Esophagus squamous epithelium (tissue), 5 donors: ENCODE results near the gene MYO9A. TPM values are rescaled to one million over a fixed set of nuclear protein-coding genes. Genes with fewer than 3 reads are reported as not detected.
A peak's percentile ranks its signal among the peaks of the same experiment; 100 is the strongest.

Experiments
- DNase-seq: peaks from one replicate; lab custom pipeline; 2025; lab: John Stamatoyannopoulos, UW
- H3K27ac ChIP-seq, 4 donors: fragments of 200-600 bp; sonication (generic); one replicate each; pipeline ENCODE4 v1.5.1; 2016 to 2019; ENCODE audit warnings: mild to moderate bottlenecking in 1 of 4
- H3K27me3 ChIP-seq, 4 donors: fragments of 200-600 bp; sonication (generic); 1 replicate in 3 of 4; 2 replicates in 1 of 4; pipeline versions ENCODE4 v1.5.1 to v1.6.0; 2017 to 2021; ENCODE audit warnings: antibody characterized with exemption in 1 of 4
- H3K36me3 ChIP-seq, 3 donors: fragments of 200-600 bp; sonication (generic); one replicate each; pipeline ENCODE4 v1.5.1; 2016 to 2019
- H3K4me1 ChIP-seq, 3 donors: fragments of 200-600 bp; sonication (generic); one replicate each; pipeline ENCODE4 v1.5.1; 2017 to 2019
- H3K4me3 ChIP-seq, 4 donors: fragments of 200-600 bp; sonication (generic); 1 replicate in 3 of 4; 2 replicates in 1 of 4; pipeline ENCODE4 v1.5.1; 2016 to 2019; ENCODE audit warnings: mild to moderate bottlenecking in 2 of 4, moderate library complexity in 1 of 4
- H3K9me3 ChIP-seq, 3 donors: fragments of 200-600 bp; sonication (generic); one replicate each; pipeline ENCODE4 v1.5.1; 2016 to 2019
- POLR2A ChIP-seq, 4 donors: fragments of 450-650 bp; IDR thresholded peaks; one replicate each; pipeline ENCODE4 v1.6.1; 2017; ENCODE audit warnings: antibody characterized with exemption in 4 of 4, mild to moderate bottlenecking in 4 of 4, moderate library complexity in 3 of 4
- WGBS, 2 donors: methylation state at CpG; one replicate each; pipeline ENCODE4 v1.1.5; 2018; 5-methylcytosine and 5-hydroxymethylcytosine counted together
- intact Hi-C: fragments of 100-400 bp; cut with DNase I; formaldehyde crosslinking; loops from one replicate; pipeline ENCODE4 v1.15.0; 2022
- total RNA-seq, 4 donors: library from RNA; depleted of rRNA; stranded (reverse); fragments of >200 nt; gene quantifications; one replicate each; pipeline ENCODE4 v1.1.0, GENCODE V29; 2016
- TF ChIP-seq, protein P1 (sequence below), 6 experiments: fragments of 450-650 bp in 4 of 6; fragments of 200-600 bp in 2 of 6; sonication (generic) in 2 of 6; IDR thresholded peaks; one replicate each; pipeline ENCODE4 v1.5.1; 2016 to 2019; ENCODE audit warnings: antibody characterized with exemption in 6 of 6, mild to moderate bottlenecking in 4 of 6, moderate library complexity in 4 of 6
- donor health status: DM: yes; HTN: yes; CAD: no.

The MYO9A gene, protein sequence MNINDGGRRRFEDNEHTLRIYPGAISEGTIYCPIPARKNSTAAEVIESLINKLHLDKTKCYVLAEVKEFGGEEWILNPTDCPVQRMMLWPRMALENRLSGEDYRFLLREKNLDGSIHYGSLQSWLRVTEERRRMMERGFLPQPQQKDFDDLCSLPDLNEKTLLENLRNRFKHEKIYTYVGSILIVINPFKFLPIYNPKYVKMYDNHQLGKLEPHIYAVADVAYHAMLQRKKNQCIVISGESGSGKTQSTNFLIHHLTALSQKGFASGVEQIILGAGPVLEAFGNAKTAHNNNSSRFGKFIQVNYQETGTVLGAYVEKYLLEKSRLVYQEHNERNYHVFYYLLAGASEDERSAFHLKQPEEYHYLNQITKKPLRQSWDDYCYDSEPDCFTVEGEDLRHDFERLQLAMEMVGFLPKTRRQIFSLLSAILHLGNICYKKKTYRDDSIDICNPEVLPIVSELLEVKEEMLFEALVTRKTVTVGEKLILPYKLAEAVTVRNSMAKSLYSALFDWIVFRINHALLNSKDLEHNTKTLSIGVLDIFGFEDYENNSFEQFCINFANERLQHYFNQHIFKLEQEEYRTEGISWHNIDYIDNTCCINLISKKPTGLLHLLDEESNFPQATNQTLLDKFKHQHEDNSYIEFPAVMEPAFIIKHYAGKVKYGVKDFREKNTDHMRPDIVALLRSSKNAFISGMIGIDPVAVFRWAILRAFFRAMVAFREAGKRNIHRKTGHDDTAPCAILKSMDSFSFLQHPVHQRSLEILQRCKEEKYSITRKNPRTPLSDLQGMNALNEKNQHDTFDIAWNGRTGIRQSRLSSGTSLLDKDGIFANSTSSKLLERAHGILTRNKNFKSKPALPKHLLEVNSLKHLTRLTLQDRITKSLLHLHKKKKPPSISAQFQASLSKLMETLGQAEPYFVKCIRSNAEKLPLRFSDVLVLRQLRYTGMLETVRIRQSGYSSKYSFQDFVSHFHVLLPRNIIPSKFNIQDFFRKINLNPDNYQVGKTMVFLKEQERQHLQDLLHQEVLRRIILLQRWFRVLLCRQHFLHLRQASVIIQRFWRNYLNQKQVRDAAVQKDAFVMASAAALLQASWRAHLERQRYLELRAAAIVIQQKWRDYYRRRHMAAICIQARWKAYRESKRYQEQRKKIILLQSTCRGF (N-terminal part only)
- 10 to 100 TPM; 18.2 to 62.0 (median 35.0) TPM for total RNA-seq

DNA sequence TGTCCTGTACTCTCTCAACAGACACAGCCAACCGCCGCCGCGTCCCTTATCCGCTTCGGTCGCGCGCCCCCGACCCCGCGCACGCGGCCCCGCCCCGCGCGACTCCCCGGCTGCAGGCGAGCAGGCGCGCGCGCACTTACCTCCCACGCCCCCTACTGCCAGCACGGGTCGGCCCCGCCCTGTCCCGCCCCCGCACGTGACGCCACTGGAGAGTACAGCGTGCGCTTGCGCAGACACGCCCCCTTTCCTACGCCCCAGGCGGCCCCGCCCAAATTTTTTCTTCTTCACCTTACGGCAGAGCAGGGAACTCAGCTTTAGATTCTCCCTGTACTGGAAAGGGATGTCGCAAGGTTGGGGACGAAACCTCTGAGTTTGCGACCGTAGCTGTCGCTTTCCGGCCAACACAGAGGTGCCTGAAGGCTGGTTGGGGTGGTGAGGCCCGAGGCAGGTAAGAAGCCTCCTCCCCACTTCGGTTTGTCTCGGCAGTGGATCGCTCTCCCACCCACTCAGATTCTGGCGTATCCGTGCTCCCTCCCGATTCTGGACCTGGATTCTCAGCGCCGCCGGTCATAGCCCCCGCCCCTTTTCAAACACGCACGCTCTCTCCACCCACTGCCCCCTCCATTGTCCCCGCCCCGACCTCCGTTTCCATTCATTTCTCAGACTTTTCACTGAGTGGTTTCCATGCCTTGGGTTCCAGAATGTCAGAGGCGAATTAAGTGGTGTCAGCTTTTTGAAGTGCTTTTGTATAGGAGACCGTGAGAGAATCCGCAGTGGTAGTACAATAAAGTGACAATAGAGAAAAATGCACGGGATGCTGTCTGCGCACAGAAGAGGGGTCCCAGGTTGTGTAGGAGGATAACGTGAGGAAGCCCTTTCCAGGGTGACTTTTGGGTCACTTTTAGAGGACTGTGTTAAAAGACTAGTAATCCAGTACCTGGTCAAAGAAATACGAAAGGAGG is at the start of gene MYO9A, which contains the start of gene SENP8:
Gene MYO9A (minus strand): TSS at position 134 of the 962 bp plus-strand sequence. CDS start 71,587 bp downstream, outside the sequence.
Gene SENP8 (plus strand): TSS at position 387 of the 962 bp plus-strand sequence. CDS start 21,221 bp downstream, outside the sequence.
- H3K27me3 ChIP-seq: no peaks in the 10 kb centered on the region
- H3K4me3 ChIP-seq: peak within 1 kb of the TSS; percentile 82 to 94 (median 92)
- no peaks in the 10 kb centered on the region for H3K36me3 ChIP-seq
- TF ChIP-seq, protein P1, sequence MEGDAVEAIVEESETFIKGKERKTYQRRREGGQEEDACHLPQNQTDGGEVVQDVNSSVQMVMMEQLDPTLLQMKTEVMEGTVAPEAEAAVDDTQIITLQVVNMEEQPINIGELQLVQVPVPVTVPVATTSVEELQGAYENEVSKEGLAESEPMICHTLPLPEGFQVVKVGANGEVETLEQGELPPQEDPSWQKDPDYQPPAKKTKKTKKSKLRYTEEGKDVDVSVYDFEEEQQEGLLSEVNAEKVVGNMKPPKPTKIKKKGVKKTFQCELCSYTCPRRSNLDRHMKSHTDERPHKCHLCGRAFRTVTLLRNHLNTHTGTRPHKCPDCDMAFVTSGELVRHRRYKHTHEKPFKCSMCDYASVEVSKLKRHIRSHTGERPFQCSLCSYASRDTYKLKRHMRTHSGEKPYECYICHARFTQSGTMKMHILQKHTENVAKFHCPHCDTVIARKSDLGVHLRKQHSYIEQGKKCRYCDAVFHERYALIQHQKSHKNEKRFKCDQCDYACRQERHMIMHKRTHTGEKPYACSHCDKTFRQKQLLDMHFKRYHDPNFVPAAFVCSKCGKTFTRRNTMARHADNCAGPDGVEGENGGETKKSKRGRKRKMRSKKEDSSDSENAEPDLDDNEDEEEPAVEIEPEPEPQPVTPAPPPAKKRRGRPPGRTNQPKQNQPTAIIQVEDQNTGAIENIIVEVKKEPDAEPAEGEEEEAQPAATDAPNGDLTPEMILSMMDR (IDR thresholded peaks at IDR 0.05): peak in 2 of 6 experiments; percentile 11 to 12
- TF ChIP-seq POLR2A (IDR thresholded peaks at IDR 0.05): peak in 1 of 4 donors; percentile 79
- H3K4me1 ChIP-seq: peaks cover 7 to 45% (median 12%) of the 10 kb centered on the region in 3 donors
- 1 to 2% methylated on average over 24 to 29 of the region's 69 CpGs for WGBS, 2 donors
- H3K9me3 ChIP-seq: no peaks in the 10 kb centered on the region
- peak within 1 kb of the TSS; percentile 95 to 99 (median 98) for H3K27ac ChIP-seq
- intact Hi-C loops: no loop called here
- DNase-seq: peak; percentile 90

DNA sequence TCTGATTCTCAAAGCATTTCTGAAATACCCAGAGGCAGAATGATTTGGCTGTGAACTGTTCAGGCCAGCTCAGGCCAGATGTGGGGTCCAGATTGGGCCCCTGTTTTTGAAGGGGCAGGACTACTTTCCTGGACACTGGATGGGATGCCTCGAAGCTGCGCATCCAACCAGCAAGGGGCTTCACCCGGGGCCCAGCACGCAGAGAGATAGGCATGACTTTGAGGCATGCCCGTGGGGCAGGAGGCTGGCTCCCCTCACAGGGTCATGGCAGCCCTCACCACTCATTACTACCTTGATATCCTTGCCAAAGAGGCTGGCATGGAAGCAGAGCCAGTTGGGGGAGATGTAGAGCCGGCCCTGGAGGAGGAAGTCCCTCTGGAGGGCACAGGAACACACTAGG is 49.5 kb upstream of the MYO9A start:
- Histone ChIP-seq H3K9me3 (no peaks in the 10 kb centered on the region), H3K27me3 (no peaks in the 10 kb centered on the region), H3K4me1 (no peaks in the 10 kb centered on the region), H3K27ac (no peak overlapping the region), H3K4me3 (no peak overlapping the region), H3K36me3 (no peaks in the 10 kb centered on the region)
- no peak for DNase-seq
- TF ChIP-seq, protein P1 (IDR thresholded peaks at IDR 0.05): no peak
- no peak for TF ChIP-seq POLR2A (IDR thresholded peaks at IDR 0.05)
- intact Hi-C loops: no loop called here
- WGBS, 2 donors: 65 to 80% methylated on average over 1 to 2 of the region's 6 CpGs

DNA sequence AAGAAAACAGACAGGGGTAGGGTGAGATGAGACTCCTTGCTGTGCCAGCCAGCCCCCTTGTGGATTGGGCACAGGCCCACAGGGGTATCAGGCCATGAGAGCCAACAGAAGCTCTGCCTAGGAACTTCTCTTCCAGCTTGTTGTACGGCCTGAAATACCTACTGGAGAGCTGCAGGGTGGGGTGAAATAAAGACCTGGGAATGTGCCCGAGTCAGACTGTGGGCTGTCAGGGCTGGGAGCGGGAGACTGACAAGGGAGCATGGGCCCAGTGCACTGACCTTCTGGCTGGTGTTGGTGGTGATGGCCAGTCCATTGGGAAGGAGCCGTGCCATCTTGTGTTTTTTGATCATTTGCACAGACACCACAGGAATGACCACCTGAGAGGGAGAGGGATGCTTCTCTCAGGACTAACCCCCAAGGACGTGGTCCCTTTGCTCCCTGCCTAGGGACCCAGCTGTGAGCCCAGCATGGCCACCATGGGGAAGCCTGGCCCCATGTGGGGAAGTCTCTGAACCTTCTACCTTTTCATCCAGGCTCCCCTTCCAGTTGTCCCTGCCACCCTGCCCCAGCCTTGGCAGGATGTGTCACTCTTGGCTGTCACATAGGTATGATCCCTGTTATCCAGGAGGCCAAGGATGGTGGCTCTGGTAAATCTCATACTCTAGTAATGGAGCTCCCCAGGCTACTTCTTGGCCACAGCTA is 48.9 kb upstream of the MYO9A start:
- no peaks in the 10 kb centered on the region for H3K36me3 ChIP-seq
- 92 to 100% methylated on average over 2 to 4 of the region's 5 CpGs for WGBS, 2 donors
- H3K4me1 ChIP-seq: no peaks in the 10 kb centered on the region
- H3K9me3 ChIP-seq: no peaks in the 10 kb centered on the region
- H3K4me3 ChIP-seq: no peak overlapping the region
- no peak for DNase-seq
- H3K27me3 ChIP-seq: no peaks in the 10 kb centered on the region
- no peak overlapping the region for H3K27ac ChIP-seq
- intact Hi-C loops: no loop called here
- TF ChIP-seq, protein P1 (IDR thresholded peaks at IDR 0.05): no peak
- TF ChIP-seq POLR2A (IDR thresholded peaks at IDR 0.05): no peak

DNA sequence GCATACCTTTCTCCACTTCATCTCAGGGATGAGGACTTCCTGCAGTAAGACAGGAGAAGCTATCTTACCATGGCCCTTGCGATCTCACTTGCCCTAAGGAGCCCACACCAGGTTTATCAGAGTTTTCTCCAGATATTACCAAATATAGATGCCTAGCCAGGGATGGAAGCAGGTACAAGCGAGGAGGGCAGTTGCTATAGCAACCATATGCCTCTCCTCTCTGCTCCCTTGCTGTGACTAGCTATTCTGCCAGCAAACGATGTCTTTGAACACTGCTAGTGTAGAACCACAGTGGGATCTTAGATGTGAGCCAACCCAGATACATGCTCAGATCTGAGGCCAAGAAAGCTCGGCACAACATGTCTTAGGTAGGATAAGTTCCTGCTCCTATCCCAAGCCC is 45.8 kb upstream of the MYO9A start:
- H3K9me3 ChIP-seq: no peaks in the 10 kb centered on the region
- DNase-seq: no peak
- no peak overlapping the region for H3K27ac ChIP-seq
- no peak overlapping the region for H3K4me3 ChIP-seq
- H3K36me3 ChIP-seq: no peaks in the 10 kb centered on the region
- H3K4me1 ChIP-seq: no peaks in the 10 kb centered on the region
- no peak for TF ChIP-seq POLR2A (IDR thresholded peaks at IDR 0.05)
- TF ChIP-seq, protein P1 (IDR thresholded peaks at IDR 0.05): no peak
- no peaks in the 10 kb centered on the region for H3K27me3 ChIP-seq
- intact Hi-C loops: no loop called here
- WGBS, 2 donors: 78 to 80% methylated on average over 2 to 3 of the region's 4 CpGs
